Neural crest cell (in vitro differentiated cells): Measurements from ENCODE around the gene TMPRSS6. TPM values are rescaled to one million over a fixed set of nuclear protein-coding genes. Genes with fewer than 3 reads are reported as not detected.

ENCODE experiments used
- DNase-seq: peaks from one replicate; pipeline ENCODE4 v3.0.0; 2021; ENCODE audit warnings: low read depth, mixed read lengths, low spot score
- H3K27ac Mint-ChIP-seq: one replicate; pipeline ENCODE4 v1.8.0; 2021; ENCODE audit warnings: mild to moderate bottlenecking, mixed read lengths; ENCODE audit not compliant: unreplicated experiment
- H3K27me3 Mint-ChIP-seq: 2 replicates; pipeline ENCODE4 v1.8.0; 2021; ENCODE audit warnings: low read depth, mild to moderate bottlenecking, mixed read lengths
- H3K36me3 Mint-ChIP-seq: 2 replicates; pipeline ENCODE4 v1.8.0; 2021; ENCODE audit warnings: low read depth, mild to moderate bottlenecking, mixed read lengths
- H3K4me1 Mint-ChIP-seq: 2 replicates; pipeline ENCODE4 v1.8.0; 2021; ENCODE audit warnings: mixed read lengths
- H3K4me3 Mint-ChIP-seq: one replicate; pipeline ENCODE4 v1.8.0; 2021; ENCODE audit warnings: mild to moderate bottlenecking, mixed read lengths
- H3K9me3 Mint-ChIP-seq: 2 replicates; pipeline ENCODE4 v1.8.0; 2021; ENCODE audit warnings: mixed read lengths
- total RNA-seq: library from RNA; stranded (reverse); gene quantifications from 2 replicates; pipeline ENCODE4 v1.2.1, GENCODE V29; 2021
- TF ChIP-seq, protein P1 (sequence below): fragments of 200-600 bp; sonication (generic); conservative IDR thresholded peaks from 2 replicates; pipeline ENCODE4 v1.5.0; 2021; ENCODE audit warnings: antibody characterized with exemption, mild to moderate bottlenecking

The TMPRSS6 gene
- total RNA-seq, 1 donor from 2014 or later, result not detected

DNA sequence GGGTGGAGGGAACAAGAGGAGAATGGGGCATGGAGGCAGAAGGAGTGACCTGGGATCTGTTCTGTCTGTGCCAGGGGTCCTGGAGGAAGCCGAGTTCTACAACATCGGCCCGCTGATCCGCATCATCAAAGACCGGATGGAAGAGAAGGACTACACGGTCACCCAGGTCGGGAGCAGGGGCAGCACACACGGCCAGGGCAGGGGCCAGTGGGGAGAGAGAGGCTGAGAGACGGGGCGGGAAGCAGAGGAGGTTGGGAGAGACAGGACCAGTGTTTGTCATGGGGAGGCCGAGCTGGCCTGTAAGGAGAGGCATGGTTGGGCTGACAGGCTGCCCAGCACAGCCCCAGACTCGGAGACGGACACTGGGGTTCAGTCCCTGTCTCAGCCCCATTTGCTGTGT lies 53.3 kb downstream of the TMPRSS6 start:
- peaks cover 8% of the 10 kb centered on the region for H3K4me1 Mint-ChIP-seq
- DNase-seq, result no peak
- peaks cover 4% of the 10 kb centered on the region for H3K36me3 Mint-ChIP-seq
- no peaks in the 10 kb centered on the region for H3K27me3 Mint-ChIP-seq
- no peak overlapping the region for H3K4me3 Mint-ChIP-seq
- TF ChIP-seq, protein P1, sequence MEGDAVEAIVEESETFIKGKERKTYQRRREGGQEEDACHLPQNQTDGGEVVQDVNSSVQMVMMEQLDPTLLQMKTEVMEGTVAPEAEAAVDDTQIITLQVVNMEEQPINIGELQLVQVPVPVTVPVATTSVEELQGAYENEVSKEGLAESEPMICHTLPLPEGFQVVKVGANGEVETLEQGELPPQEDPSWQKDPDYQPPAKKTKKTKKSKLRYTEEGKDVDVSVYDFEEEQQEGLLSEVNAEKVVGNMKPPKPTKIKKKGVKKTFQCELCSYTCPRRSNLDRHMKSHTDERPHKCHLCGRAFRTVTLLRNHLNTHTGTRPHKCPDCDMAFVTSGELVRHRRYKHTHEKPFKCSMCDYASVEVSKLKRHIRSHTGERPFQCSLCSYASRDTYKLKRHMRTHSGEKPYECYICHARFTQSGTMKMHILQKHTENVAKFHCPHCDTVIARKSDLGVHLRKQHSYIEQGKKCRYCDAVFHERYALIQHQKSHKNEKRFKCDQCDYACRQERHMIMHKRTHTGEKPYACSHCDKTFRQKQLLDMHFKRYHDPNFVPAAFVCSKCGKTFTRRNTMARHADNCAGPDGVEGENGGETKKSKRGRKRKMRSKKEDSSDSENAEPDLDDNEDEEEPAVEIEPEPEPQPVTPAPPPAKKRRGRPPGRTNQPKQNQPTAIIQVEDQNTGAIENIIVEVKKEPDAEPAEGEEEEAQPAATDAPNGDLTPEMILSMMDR, result no peak
- no peaks in the 10 kb centered on the region for H3K9me3 Mint-ChIP-seq
- no peak overlapping the region for H3K27ac Mint-ChIP-seq

DNA sequence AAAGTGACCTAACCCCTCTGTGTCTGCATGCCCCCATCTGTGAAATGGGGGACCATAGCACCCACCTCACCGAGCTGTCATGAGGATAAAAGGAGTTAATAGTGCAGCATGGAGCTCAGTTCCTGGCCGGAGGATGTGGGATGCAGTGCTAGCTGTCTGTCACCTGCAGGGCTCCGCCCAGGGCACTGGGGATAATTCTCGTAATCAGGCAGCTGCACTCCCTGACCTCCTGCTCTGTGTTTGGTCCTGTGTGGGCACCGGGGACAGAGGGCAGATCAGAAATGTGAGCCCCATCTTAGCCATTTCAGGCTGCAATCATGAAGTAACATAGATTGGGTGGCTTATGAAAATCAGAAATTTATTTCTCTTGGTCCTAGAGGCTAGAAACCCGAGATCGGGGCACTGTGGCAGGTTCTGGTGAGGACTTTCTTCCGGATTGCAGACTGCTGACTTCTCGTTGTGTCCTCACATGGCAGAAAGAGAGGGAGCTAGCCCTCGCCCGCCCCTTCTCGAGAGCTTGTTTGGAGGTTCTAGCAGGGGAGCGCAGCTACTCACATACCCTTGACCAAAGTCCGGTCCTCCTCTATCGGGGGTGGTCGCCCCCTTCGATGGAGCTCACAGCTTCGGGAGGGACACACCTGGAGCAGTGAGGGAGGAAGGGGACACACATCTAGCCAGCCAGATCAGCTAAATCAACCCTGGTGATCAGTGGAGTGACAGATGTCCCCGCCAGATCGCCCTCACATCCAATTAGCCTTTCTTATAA lies 54.7 kb downstream of the TMPRSS6 start:
- TF ChIP-seq, protein P1, result no peak
- no peaks in the 10 kb centered on the region for H3K9me3 Mint-ChIP-seq
- DNase-seq, result no peak
- peaks cover 8% of the 10 kb centered on the region for H3K4me1 Mint-ChIP-seq
- peak overlapping the region; percentile 66 for H3K4me3 Mint-ChIP-seq
- peak overlapping the region; percentile 12 for H3K27ac Mint-ChIP-seq
- no peaks in the 10 kb centered on the region for H3K27me3 Mint-ChIP-seq
- peaks cover 4% of the 10 kb centered on the region for H3K36me3 Mint-ChIP-seq

DNA sequence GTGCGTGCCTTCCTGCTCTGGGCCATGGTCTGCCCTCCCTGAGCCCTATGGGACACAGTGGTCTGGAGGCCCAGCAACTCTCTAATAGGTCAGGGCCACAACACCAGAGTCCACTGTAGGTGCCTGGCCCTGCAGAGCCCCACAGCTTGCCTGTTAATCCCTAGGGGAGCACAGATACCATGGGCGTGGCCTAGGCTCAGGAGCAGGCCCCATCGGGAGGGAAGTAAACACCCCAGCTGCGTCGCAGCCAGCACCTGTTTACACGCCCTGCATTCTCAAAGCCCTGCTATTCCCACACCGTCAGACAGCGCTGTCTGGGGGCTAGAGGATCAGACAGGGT lies 55.5 kb downstream of the TMPRSS6 start:
- TF ChIP-seq, protein P1, result no peak
- DNase-seq, result no peak
- no peaks in the 10 kb centered on the region for H3K9me3 Mint-ChIP-seq
- no peak overlapping the region for H3K27ac Mint-ChIP-seq
- H3K4me1 Mint-ChIP-seq, result peaks cover 8% of the 10 kb centered on the region
- no peaks in the 10 kb centered on the region for H3K27me3 Mint-ChIP-seq
- peak overlapping the region; percentile 86 for H3K4me3 Mint-ChIP-seq
- peaks cover 4% of the 10 kb centered on the region for H3K36me3 Mint-ChIP-seq

DNA sequence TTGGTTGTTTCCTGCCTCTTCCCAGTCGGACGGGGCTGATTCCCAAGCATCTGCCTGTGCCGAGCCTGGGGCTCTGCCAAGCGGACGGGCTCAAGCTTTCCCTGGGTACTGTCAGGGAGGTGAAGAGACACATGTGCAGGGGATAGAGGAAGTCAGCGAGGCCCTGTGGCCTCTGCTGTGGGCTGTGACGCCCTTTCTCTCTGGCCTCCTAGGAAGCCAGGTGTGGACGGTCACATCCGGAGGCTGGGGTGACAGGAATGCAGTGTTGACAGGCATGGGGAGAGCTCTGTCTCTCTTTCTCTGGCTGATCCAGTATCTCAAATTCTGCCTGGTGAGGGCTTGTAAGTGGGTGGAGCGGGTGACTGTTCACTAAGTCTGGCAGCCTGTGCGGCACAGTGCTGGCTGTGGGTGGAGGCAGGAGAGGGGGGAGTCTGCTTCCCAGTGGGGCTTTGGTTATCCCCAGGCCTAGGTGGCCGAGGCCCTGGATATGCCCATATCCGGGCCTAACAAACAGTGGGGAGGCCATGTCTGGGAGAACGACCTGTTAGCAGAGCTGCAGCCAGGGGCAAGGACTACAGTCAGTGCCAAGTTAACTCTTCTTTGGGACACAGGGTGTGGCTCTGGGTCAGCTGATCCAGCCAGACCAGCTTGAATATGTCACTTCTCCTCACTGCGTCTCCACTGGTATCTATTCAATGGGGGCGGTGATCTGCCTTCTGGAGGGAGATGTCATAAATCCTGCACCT lies 56.0 kb downstream of the TMPRSS6 start:
- Mint-ChIP-seq H3K36me3 (peaks cover 4% of the 10 kb centered on the region), H3K4me3 (peak overlapping the region; percentile 86), H3K9me3 (no peaks in the 10 kb centered on the region), H3K27ac (no peak overlapping the region), H3K4me1 (peaks cover 8% of the 10 kb centered on the region), H3K27me3 (no peaks in the 10 kb centered on the region)
- DNase-seq, result no peak
- TF ChIP-seq, protein P1, result no peak

DNA sequence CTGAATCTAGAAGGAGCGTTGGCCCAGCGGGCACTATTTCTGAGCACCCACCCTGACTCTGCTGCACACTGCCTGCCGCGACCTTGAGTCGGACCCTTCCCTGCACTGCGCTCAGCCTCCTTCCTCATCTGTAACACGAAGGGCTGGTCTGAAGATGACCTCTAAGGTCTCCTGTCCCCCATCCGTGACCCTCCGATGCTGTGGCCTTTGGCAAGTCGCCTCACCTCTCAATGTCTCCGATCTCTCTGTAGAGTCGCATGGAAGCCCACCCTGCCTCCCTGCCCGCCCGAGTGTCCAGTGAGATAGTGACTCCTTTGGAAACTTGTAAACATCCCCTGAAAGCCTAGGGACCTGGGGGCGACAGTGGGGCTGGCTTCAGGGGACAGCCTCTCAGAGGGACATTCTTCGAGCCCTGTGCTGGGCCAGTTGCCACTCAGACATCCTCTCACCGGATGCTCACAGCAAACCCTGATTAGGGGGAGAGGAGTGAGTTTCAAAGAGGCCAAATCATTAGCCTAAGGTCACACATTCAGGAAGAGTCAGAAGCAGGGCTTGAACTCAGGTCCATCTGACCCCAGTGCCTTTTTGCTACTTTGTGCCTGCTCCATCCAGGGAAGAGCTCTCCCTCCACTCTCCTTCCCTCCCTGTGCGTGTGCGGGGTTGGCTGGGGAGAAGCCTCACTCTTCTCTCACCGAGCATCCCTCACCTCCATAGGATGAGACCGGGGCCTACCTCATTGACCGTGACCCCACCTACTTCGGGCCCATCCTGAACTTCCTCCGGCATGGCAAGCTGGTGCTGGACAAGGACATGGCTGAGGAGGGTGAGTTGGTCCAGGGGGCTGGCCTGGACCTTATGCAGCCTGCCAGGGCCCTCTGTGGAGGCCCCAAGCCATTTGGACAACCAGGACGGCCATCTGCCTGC lies 56.9 kb downstream of the TMPRSS6 start:
- Mint-ChIP-seq H3K36me3 (peaks cover 4% of the 10 kb centered on the region), H3K27me3 (no peaks in the 10 kb centered on the region), H3K27ac (peak overlapping the region; percentile 14), H3K9me3 (no peaks in the 10 kb centered on the region), H3K4me1 (peaks cover 8% of the 10 kb centered on the region), H3K4me3 (peak overlapping the region; percentile 86)
- TF ChIP-seq, protein P1, result no peak
- DNase-seq, result no peak
